ENCODE data around the gene SLC9A9.

SLC9A9 gene

DNA sequence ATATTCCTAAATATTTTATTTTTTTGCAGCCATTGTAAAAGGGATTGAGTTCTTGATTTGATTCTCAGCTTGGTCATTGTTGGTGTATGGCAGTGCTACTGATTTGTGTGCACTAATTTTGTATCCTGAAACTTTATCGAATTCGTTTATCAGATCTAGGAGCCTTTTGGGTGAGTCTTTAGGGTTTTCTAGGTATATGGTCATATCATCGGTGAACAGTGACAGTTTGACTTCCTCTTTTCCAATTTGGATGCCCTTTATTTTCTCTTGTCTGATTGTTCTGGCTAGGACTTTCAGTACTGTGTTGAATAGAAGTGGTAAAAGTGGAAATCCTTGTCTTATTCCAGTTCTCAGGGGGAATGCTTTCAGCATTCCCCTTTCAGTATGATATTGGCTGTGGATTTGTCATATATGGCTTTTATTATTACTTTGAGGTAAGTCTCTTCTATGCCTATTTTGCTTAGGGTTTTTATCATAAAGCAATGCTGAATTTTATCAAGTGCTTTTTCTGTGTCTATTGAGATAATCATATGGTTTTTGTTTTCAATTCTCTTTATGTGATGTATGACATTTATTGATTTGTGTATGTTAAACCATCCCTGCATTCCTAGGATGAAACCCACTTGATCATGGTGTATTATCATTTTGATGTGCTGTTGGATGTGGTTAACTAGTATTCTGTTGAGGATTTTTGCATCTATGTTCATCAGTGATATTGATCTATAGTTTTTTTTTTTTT lies 11.4 kb upstream of the SLC9A9 start:
- no peak overlapping the region for H4K12ac ChIP-seq (ENCODE audit: low read depth, low read length)
- no peak overlapping the region for H3K14ac ChIP-seq (ENCODE audit: low read length)
- no peak overlapping the region for H3K4me2 ChIP-seq (ENCODE audit: low read length)
- H2BK120ac ChIP-seq (ENCODE audit: insufficient read depth, low read length, poor library complexity), result no peak overlapping the region
- no peak overlapping the region for H2AK5ac ChIP-seq (ENCODE audit: low read length)
- no peaks in the 10 kb centered on the region for H3K36me3 ChIP-seq (ENCODE audit: control insufficient read depth in 1 of 2, insufficient read depth in 2 of 2, low read length in 2 of 2)
- no peak overlapping the region for H3K4ac ChIP-seq (ENCODE audit: low read depth, low read length)
- H2AFZ ChIP-seq (ENCODE audit: insufficient read depth, low read length, poor library complexity), result no peak overlapping the region
- no peak overlapping the region for H3K18ac ChIP-seq (ENCODE audit: low read length)
- H3K9me3 ChIP-seq (ENCODE audit: insufficient read depth, low read depth, low read length), result no peaks in the 10 kb centered on the region
- H4K91ac ChIP-seq (ENCODE audit: low read depth, low read length), result no peak overlapping the region
- WGBS (ENCODE audit: extremely low coverage, insufficient coverage, insufficient read length), result no CpG with 5 or more reads among the region's 3 CpGs
- H3K79me1 ChIP-seq (ENCODE audit: low read length), result no peaks in the 10 kb centered on the region
- no peak overlapping the region for H3K27ac ChIP-seq (ENCODE audit: low read depth, low read length)
- no peaks in the 10 kb centered on the region for H3K79me2 ChIP-seq (ENCODE audit: control insufficient read depth, insufficient read depth, low read length, poor library complexity)
- H3K4me3 ChIP-seq (ENCODE audit: low read depth, low read length), result no peak overlapping the region
- no peak overlapping the region for H3K23ac ChIP-seq (ENCODE audit: low read length)
- H3K9ac ChIP-seq (ENCODE audit: low read length), result no peak overlapping the region
- H3K27me3 ChIP-seq (ENCODE audit: insufficient read depth, low read length), result no peaks in the 10 kb centered on the region
- H2BK12ac ChIP-seq (ENCODE audit: low read length), result no peak overlapping the region
- no peak overlapping the region for H4K8ac ChIP-seq (ENCODE audit: low read depth, low read length)
- H2BK5ac ChIP-seq (ENCODE audit: low read depth, low read length, poor library complexity), result no peak overlapping the region
- no peaks in the 10 kb centered on the region for H3K4me1 ChIP-seq (ENCODE audit: control insufficient read depth in 1 of 2, insufficient read depth in 2 of 2, low read length in 2 of 2)
- DNase-seq, result no peak

- Histone ChIP-seq H4K91ac (ENCODE audit: low read depth, low read length) (no peak overlapping the region), H3K4ac (ENCODE audit: low read depth, low read length) (no peak overlapping the region), H3K4me3 (ENCODE audit: low read depth, low read length) (no peak overlapping the region), H3K4me2 (ENCODE audit: low read length) (no peak overlapping the region), H3K4me1 (ENCODE audit: control insufficient read depth in 1 of 2, insufficient read depth in 2 of 2, low read length in 2 of 2) (no peaks in the 10 kb centered on the region), H3K36me3 (ENCODE audit: control insufficient read depth in 1 of 2, insufficient read depth in 2 of 2, low read length in 2 of 2) (no peaks in the 10 kb centered on the region), H3K9me3 (ENCODE audit: insufficient read depth, low read depth, low read length) (no peaks in the 10 kb centered on the region), H3K79me1 (ENCODE audit: low read length) (no peaks in the 10 kb centered on the region), H2BK120ac (ENCODE audit: insufficient read depth, low read length, poor library complexity) (no peak overlapping the region), H2BK12ac (ENCODE audit: low read length) (no peak overlapping the region), H3K27ac (ENCODE audit: low read depth, low read length) (no peak overlapping the region), H4K8ac (ENCODE audit: low read depth, low read length) (no peak overlapping the region), H3K18ac (ENCODE audit: low read length) (no peak overlapping the region), H3K79me2 (ENCODE audit: control insufficient read depth, insufficient read depth, low read length, poor library complexity) (no peaks in the 10 kb centered on the region), H3K9ac (ENCODE audit: low read length) (no peak overlapping the region), H3K14ac (ENCODE audit: low read length) (no peak overlapping the region), H3K27me3 (ENCODE audit: insufficient read depth, low read length) (no peaks in the 10 kb centered on the region), H2AFZ (ENCODE audit: insufficient read depth, low read length, poor library complexity) (no peak overlapping the region), H2BK5ac (ENCODE audit: low read depth, low read length, poor library complexity) (no peak overlapping the region), H3K23ac (ENCODE audit: low read length) (no peak overlapping the region), H4K12ac (ENCODE audit: low read depth, low read length) (no peak overlapping the region), H2AK5ac (ENCODE audit: low read length) (no peak overlapping the region)
- no peak for DNase-seq
- WGBS (ENCODE audit: extremely low coverage, insufficient coverage, insufficient read length), result no CpG with 5 or more reads among the region's 9 CpGs
Measured at GRCh38 chr3:143856252-143856970, 8.1 kb upstream of the SLC9A9 start.

- Histone ChIP-seq H3K27ac (ENCODE audit: low read depth, low read length) (no peak overlapping the region), H4K8ac (ENCODE audit: low read depth, low read length) (no peak overlapping the region), H3K4me3 (ENCODE audit: low read depth, low read length) (no peak overlapping the region), H3K79me1 (ENCODE audit: low read length) (no peaks in the 10 kb centered on the region), H3K4me2 (ENCODE audit: low read length) (no peak overlapping the region), H2AFZ (ENCODE audit: insufficient read depth, low read length, poor library complexity) (no peak overlapping the region), H3K14ac (ENCODE audit: low read length) (no peak overlapping the region), H3K79me2 (ENCODE audit: control insufficient read depth, insufficient read depth, low read length, poor library complexity) (no peaks in the 10 kb centered on the region), H2BK5ac (ENCODE audit: low read depth, low read length, poor library complexity) (no peak overlapping the region), H4K91ac (ENCODE audit: low read depth, low read length) (no peak overlapping the region), H2BK12ac (ENCODE audit: low read length) (no peak overlapping the region), H3K23ac (ENCODE audit: low read length) (no peak overlapping the region), H3K18ac (ENCODE audit: low read length) (no peak overlapping the region), H2BK120ac (ENCODE audit: insufficient read depth, low read length, poor library complexity) (no peak overlapping the region), H3K9ac (ENCODE audit: low read length) (no peak overlapping the region), H3K27me3 (ENCODE audit: insufficient read depth, low read length) (no peaks in the 10 kb centered on the region), H3K9me3 (ENCODE audit: insufficient read depth, low read depth, low read length) (no peaks in the 10 kb centered on the region), H4K12ac (ENCODE audit: low read depth, low read length) (no peak overlapping the region), H2AK5ac (ENCODE audit: low read length) (no peak overlapping the region), H3K4ac (ENCODE audit: low read depth, low read length) (no peak overlapping the region), H3K4me1 (ENCODE audit: control insufficient read depth in 1 of 2, insufficient read depth in 2 of 2, low read length in 2 of 2) (no peaks in the 10 kb centered on the region), H3K36me3 (ENCODE audit: control insufficient read depth in 1 of 2, insufficient read depth in 2 of 2, low read length in 2 of 2) (no peaks in the 10 kb centered on the region)
- no peak for DNase-seq
- WGBS (ENCODE audit: extremely low coverage, insufficient coverage, insufficient read length), result no CpG with 5 or more reads among the region's 3 CpGs
Measured at GRCh38 chr3:143855183-143855582, 6.9 kb upstream of the SLC9A9 start.

- H3K23ac ChIP-seq (ENCODE audit: low read length), result no peak overlapping the region
- DNase-seq, result no peak
- no peak overlapping the region for H3K4ac ChIP-seq (ENCODE audit: low read depth, low read length)
Measured at GRCh38 chr3:143851331-143852017, 3.2 kb upstream of the SLC9A9 start.

More at GRCh38 chr3:143851331-143852017, 3.2 kb upstream of the SLC9A9 start:
- H3K14ac ChIP-seq (ENCODE audit: low read length), result no peak overlapping the region
- no peak overlapping the region for H4K8ac ChIP-seq (ENCODE audit: low read depth, low read length)
- H2BK12ac ChIP-seq (ENCODE audit: low read length), result no peak overlapping the region
- peaks cover 5% of the 10 kb centered on the region for H3K79me1 ChIP-seq (ENCODE audit: low read length)
- no peak overlapping the region for H3K27ac ChIP-seq (ENCODE audit: low read depth, low read length)
- no peak overlapping the region for H4K12ac ChIP-seq (ENCODE audit: low read depth, low read length)
- H3K9ac ChIP-seq (ENCODE audit: low read length), result no peak overlapping the region
- no peak overlapping the region for H2BK5ac ChIP-seq (ENCODE audit: low read depth, low read length, poor library complexity)
- no peak overlapping the region for H2AFZ ChIP-seq (ENCODE audit: insufficient read depth, low read length, poor library complexity)
- no peak overlapping the region for H3K18ac ChIP-seq (ENCODE audit: low read length)
- no peak overlapping the region for H3K4me3 ChIP-seq (ENCODE audit: low read depth, low read length)
- H2AK5ac ChIP-seq (ENCODE audit: low read length), result no peak overlapping the region
- H3K4me2 ChIP-seq (ENCODE audit: low read length), result no peak overlapping the region
- H4K91ac ChIP-seq (ENCODE audit: low read depth, low read length), result no peak overlapping the region
- H3K27me3 ChIP-seq (ENCODE audit: insufficient read depth, low read length), result no peaks in the 10 kb centered on the region
- H3K79me2 ChIP-seq (ENCODE audit: control insufficient read depth, insufficient read depth, low read length, poor library complexity), result no peaks in the 10 kb centered on the region
- no CpG with 5 or more reads among the region's 5 CpGs for WGBS (ENCODE audit: extremely low coverage, insufficient coverage, insufficient read length)
- H3K36me3 ChIP-seq (ENCODE audit: control insufficient read depth in 1 of 2, insufficient read depth in 2 of 2, low read length in 2 of 2), result no peaks in the 10 kb centered on the region
- H3K4me1 ChIP-seq (ENCODE audit: control insufficient read depth in 1 of 2, insufficient read depth in 2 of 2, low read length in 2 of 2), result no peaks in the 10 kb centered on the region
- no peaks in the 10 kb centered on the region for H3K9me3 ChIP-seq (ENCODE audit: insufficient read depth, low read depth, low read length)
- no peak overlapping the region for H2BK120ac ChIP-seq (ENCODE audit: insufficient read depth, low read length, poor library complexity)
